ENCODE data around the gene PRDM5.
"Not testable (repeated sequence)": the region's sequence is repeated elsewhere in the genome, so short reads cannot be mapped to it uniquely, and the experiment has no call there.

The PRDM5 gene

GRCh38 chr4:120659616-120660170, 262.8 kb downstream of the PRDM5 start:
- H3K4me3 ChIP-seq (ENCODE audit: low read depth, low read length), result no peak overlapping the region
- no peak for TF ChIP-seq CTCF (conservative IDR thresholded peaks at IDR 0.05; ENCODE audit: low read depth, low read length)
- no peak for DNase-seq (ENCODE audit: low read depth)

GRCh38 chr4:120658772-120659171, 263.8 kb downstream of the PRDM5 start:
- no peak for TF ChIP-seq CTCF (conservative IDR thresholded peaks at IDR 0.05; ENCODE audit: low read depth, low read length)
- H3K4me3 ChIP-seq (ENCODE audit: low read depth, low read length), result no peak overlapping the region
- no peak for DNase-seq (ENCODE audit: low read depth)

GRCh38 chr4:120653804-120654573, 268.5 kb downstream of the PRDM5 start:
- no peak for DNase-seq (ENCODE audit: low read depth)
- no peak overlapping the region for H3K4me3 ChIP-seq (ENCODE audit: low read depth, low read length)
- TF ChIP-seq CTCF (conservative IDR thresholded peaks at IDR 0.05; ENCODE audit: low read depth, low read length), result no peak

GRCh38 chr4:120648336-120648735, 274.2 kb downstream of the PRDM5 start:
- not testable (repeated sequence) for DNase-seq (ENCODE audit: low read depth); H3K4me3 ChIP-seq (ENCODE audit: low read depth, low read length)
